ENCODE data around the gene MLANA. TPM values are rescaled to one million over a fixed set of nuclear protein-coding genes. Genes with fewer than 3 reads are reported as not detected.
A peak's percentile ranks its signal among the peaks of the same experiment; 100 is the strongest.

MLANA gene
- total RNA-seq, 2 donors from 2014 or later: not detected

- H3K27ac ChIP-seq: no peak overlapping the region
- peak; percentile 25 to 69 (median 60) for DNase-seq
- TF ChIP-seq, protein P1, sequence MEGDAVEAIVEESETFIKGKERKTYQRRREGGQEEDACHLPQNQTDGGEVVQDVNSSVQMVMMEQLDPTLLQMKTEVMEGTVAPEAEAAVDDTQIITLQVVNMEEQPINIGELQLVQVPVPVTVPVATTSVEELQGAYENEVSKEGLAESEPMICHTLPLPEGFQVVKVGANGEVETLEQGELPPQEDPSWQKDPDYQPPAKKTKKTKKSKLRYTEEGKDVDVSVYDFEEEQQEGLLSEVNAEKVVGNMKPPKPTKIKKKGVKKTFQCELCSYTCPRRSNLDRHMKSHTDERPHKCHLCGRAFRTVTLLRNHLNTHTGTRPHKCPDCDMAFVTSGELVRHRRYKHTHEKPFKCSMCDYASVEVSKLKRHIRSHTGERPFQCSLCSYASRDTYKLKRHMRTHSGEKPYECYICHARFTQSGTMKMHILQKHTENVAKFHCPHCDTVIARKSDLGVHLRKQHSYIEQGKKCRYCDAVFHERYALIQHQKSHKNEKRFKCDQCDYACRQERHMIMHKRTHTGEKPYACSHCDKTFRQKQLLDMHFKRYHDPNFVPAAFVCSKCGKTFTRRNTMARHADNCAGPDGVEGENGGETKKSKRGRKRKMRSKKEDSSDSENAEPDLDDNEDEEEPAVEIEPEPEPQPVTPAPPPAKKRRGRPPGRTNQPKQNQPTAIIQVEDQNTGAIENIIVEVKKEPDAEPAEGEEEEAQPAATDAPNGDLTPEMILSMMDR (IDR thresholded peaks at IDR 0.05): no peak
- no peak for TF ChIP-seq POLR2A (IDR thresholded peaks at IDR 0.05)
- no peaks in the 10 kb centered on the region for H3K36me3 ChIP-seq (replicated peaks in 1 of 2; ENCODE audit: insufficient read depth in 1 of 2, low read depth in 2 of 2)
- intact Hi-C loops (cut with DNase I): no loop called here
- H3K4me1 ChIP-seq: peaks cover 8% of the 10 kb centered on the region
- H3K9me3 ChIP-seq: no peaks in the 10 kb centered on the region
- 22 to 26% methylated on average over 2 of the region's 2 CpGs for WGBS, 2 donors
- H3K4me3 ChIP-seq: no peak overlapping the region
- ATAC-seq: peak; percentile 95
- no peaks in the 10 kb centered on the region for H3K27me3 ChIP-seq
Observed at GRCh38 chr9:5863092-5863746, 27.5 kb upstream of the MLANA start.

DNA sequence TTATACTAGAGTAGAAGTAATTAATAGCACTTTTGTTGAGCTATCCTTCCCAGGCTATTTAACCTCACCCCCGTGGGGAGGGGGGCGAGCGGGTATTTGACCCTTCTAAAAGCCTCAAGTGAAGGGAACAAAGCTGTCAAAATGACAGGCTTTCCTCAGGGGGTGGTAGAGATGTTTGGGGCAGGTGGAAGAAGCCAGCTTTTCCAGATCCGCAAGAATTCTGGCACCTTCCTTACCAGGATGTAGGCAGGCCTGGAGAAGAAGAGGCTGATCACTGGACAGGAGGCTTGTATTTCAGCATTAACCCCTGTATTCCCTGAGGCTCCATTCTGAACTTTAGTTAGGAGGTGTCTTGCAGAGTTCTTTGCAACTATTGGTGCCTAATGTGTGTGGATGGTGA, 26.2 kb upstream of the MLANA start:
- WGBS, 2 donors: 74 to 88% methylated on average over 4 of the region's 4 CpGs
- Histone ChIP-seq H3K27ac (no peak overlapping the region), H3K9me3 (no peaks in the 10 kb centered on the region), H3K4me1 (peaks cover 8% of the 10 kb centered on the region), H3K27me3 (no peaks in the 10 kb centered on the region), H3K4me3 (no peak overlapping the region), H3K36me3 (replicated peaks in 1 of 2; ENCODE audit: insufficient read depth in 1 of 2, low read depth in 2 of 2) (no peaks in the 10 kb centered on the region)
- no peak for ATAC-seq
- intact Hi-C loops (cut with DNase I): no loop called here
- no peak for DNase-seq
- TF ChIP-seq, protein P1 (IDR thresholded peaks at IDR 0.05): no peak
- no peak for TF ChIP-seq POLR2A (IDR thresholded peaks at IDR 0.05)

- intact Hi-C loops (cut with DNase I): no loop called here
- 95 to 96% methylated on average over 2 of the region's 2 CpGs for WGBS, 2 donors
- no peaks in the 10 kb centered on the region for H3K9me3 ChIP-seq
- H3K27me3 ChIP-seq: no peaks in the 10 kb centered on the region
- H3K4me1 ChIP-seq: peaks cover 8% of the 10 kb centered on the region
- no peaks in the 10 kb centered on the region for H3K36me3 ChIP-seq (replicated peaks in 1 of 2; ENCODE audit: insufficient read depth in 1 of 2, low read depth in 2 of 2)
- no peak overlapping the region for H3K4me3 ChIP-seq
- TF ChIP-seq, protein P1 (IDR thresholded peaks at IDR 0.05): no peak
- no peak for TF ChIP-seq POLR2A (IDR thresholded peaks at IDR 0.05)
- no peak for ATAC-seq
- no peak for DNase-seq
- no peak overlapping the region for H3K27ac ChIP-seq
Observed at GRCh38 chr9:5866272-5866671, 24.4 kb upstream of the MLANA start.

GRCh38 chr9:5866685-5867084, 24.0 kb upstream of the MLANA start:
- 88 to 93% methylated on average over 3 of the region's 3 CpGs for WGBS, 2 donors
- no peak for ATAC-seq
- TF ChIP-seq, protein P1 (IDR thresholded peaks at IDR 0.05): no peak
- no peak for TF ChIP-seq POLR2A (IDR thresholded peaks at IDR 0.05)

DNA sequence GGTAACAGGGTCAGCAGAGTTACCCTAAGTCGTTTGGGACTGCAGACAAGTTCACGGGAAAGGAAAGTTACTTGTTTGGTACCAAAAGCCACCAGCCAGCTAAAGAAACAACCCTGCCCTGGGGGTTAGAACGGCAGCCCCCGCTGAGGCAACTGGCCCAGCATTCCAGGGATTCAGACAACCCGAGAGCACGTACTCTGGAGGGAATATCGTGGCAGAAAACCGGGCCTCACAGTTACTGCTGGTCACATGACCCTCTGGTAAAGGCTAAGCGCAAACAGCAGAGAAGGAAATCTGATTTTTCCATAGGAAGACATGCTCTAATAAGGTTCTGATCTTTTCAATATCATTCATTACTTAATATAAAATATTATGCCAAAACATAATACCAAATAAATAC, 22.5 kb upstream of the MLANA start:
- no peak overlapping the region for H3K4me3 ChIP-seq
- no peak for ATAC-seq
- no peak for DNase-seq
- no peak overlapping the region for H3K27ac ChIP-seq
- intact Hi-C loops (cut with DNase I): no loop called here
- H3K4me1 ChIP-seq: peaks cover 8% of the 10 kb centered on the region
- 71 to 82% methylated on average over 9 of the region's 9 CpGs for WGBS, 2 donors
- H3K27me3 ChIP-seq: no peaks in the 10 kb centered on the region
- no peak for TF ChIP-seq POLR2A (IDR thresholded peaks at IDR 0.05)
- TF ChIP-seq, protein P1 (IDR thresholded peaks at IDR 0.05): no peak
- no peaks in the 10 kb centered on the region for H3K36me3 ChIP-seq (replicated peaks in 1 of 2; ENCODE audit: insufficient read depth in 1 of 2, low read depth in 2 of 2)
- no peaks in the 10 kb centered on the region for H3K9me3 ChIP-seq

More at GRCh38 chr9:5866685-5867084, 24.0 kb upstream of the MLANA start:
- no peak overlapping the region for H3K4me3 ChIP-seq
- no peaks in the 10 kb centered on the region for H3K36me3 ChIP-seq (replicated peaks in 1 of 2; ENCODE audit: insufficient read depth in 1 of 2, low read depth in 2 of 2)
- peaks cover 8% of the 10 kb centered on the region for H3K4me1 ChIP-seq
- H3K9me3 ChIP-seq: no peaks in the 10 kb centered on the region
- no peaks in the 10 kb centered on the region for H3K27me3 ChIP-seq
- intact Hi-C loops (cut with DNase I): no loop called here
- DNase-seq: no peak
- H3K27ac ChIP-seq: no peak overlapping the region

Data from body of pancreas (tissue), 4 donors.